ENCODE measurements around the gene MAVS.
"Not testable (repeated sequence)": the region's sequence is repeated elsewhere in the genome, so short reads cannot be mapped to it uniquely, and the experiment has no call there.

The MAVS gene

DNA sequence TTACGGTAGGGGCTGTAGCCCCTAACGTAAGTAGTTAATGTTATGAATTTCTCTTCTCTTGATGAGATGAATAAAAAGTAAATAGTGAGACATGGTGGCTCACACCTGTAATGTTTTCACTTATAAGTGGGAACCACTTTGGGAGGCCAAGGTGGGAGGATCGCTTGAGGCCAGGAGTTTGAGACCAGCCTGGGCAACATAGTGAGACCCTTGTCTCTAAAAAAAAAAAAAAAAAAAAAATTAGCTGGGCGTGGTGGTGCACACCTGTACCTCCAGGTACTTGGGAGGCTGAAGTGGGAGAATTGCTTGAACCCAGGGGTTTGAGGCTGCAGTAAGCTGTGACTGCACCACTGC is 32.3 kb downstream of the MAVS start:
- not testable (repeated sequence) for H3K4me3 ChIP-seq (ENCODE audit: low read depth, low read length)

DNA sequence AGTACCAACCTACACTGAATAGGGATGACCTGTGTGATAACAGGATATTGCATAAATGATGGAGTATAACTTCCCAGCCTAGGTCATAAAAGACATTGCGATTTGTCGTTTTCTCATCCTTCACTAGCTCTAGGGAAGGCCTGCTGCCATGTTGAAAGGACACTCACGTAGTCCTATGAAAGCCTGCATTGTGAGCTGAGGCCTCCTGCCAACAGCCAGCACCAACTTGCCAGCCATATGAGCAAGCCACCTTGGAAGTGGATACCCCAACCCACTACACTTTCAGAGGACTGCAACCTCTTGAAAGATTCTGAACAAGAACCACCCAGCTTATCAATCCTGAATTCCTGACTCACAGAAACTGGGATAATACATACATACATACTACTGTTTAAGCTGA is 39.1 kb downstream of the MAVS start:
- H3K4me3 ChIP-seq (ENCODE audit: low read depth, low read length), result no peak overlapping the region

DNA sequence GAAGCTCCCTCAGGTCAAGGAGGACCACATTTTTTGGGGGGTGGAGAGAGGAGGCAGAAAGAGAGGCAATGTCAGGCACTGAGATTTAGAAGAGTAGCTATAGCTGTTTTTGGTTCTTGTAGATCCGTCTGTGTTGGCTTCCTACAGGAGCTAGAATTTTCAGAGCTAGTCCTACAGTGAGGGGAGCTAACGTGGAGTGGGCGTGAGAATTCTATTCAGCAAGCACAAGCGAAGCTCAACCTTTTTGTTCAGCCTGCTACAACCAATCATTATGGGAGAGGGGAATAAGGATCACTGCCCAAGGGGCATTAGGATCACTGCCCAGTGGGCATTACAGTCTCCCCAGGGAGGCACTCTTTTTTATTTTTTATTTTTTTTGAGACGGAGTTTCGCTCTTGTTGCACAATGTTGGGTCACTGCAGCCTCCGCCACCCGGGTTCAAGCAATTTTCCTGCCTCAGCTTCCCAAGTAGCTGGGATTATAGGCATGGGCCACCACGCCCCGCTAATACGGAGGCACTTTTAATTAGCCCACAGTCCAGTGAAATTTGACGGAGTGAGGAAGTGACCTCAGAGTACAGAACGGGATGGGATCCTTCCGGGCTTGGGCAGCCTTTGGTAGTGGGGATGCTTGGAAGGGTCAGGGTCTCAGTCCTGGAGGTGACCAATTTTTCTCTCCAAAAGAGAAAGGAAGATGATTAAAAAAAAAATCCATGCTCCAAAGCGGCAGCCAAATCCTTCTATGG is 41.4 kb downstream of the MAVS start:
- peak overlapping the region; percentile 97 for H3K4me3 ChIP-seq (ENCODE audit: low read depth, low read length)

DNA sequence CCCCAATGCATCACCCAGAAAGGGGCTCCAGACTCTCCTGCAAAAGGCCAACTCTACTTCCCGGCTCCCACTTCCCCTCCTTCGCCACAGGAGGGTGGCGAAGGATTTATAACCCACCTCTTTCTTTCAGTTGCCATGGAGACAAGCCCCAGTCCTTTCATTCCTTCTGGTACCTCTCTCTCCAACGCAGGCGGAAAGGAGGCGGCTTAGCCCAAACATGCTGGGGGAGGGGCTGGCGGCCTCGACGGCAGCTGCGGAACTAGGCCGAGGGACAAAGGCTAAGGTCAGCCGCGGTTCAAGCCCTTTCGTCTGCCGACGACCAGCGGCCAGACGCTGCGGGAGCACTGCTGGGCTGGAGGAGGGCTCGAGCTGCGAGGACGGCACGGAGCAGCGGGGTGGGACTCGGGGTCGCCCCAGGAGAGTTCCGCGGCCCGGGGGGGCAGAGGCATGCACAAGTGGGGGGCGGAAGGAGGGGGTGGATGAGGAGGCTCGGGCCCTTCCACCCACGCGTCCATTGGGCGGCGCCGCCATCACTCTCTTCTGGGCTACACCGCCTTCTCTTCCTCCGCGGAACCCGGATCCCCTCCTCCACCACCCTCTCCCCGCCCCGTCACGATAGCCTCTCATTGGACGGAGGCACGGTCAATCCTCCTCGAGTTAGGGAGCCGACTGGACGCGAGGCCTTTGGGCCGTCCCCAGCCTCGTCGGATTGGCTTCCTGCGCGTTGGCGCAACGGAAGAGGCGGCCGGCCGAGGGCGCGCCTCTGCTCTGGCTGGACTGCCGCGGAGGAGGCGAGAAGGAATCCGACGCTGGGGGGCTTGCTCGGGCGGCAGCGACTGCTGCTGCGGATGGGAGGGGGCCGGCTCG is 42.2 kb downstream of the MAVS start, which contains the start of gene PANK2:
PANK2 (plus strand) TSS at position 766 of the 867 bp plus-strand sequence.
- peak within 1 kb of the TSS; percentile 97 for H3K4me3 ChIP-seq (ENCODE audit: low read depth, low read length)

DNA sequence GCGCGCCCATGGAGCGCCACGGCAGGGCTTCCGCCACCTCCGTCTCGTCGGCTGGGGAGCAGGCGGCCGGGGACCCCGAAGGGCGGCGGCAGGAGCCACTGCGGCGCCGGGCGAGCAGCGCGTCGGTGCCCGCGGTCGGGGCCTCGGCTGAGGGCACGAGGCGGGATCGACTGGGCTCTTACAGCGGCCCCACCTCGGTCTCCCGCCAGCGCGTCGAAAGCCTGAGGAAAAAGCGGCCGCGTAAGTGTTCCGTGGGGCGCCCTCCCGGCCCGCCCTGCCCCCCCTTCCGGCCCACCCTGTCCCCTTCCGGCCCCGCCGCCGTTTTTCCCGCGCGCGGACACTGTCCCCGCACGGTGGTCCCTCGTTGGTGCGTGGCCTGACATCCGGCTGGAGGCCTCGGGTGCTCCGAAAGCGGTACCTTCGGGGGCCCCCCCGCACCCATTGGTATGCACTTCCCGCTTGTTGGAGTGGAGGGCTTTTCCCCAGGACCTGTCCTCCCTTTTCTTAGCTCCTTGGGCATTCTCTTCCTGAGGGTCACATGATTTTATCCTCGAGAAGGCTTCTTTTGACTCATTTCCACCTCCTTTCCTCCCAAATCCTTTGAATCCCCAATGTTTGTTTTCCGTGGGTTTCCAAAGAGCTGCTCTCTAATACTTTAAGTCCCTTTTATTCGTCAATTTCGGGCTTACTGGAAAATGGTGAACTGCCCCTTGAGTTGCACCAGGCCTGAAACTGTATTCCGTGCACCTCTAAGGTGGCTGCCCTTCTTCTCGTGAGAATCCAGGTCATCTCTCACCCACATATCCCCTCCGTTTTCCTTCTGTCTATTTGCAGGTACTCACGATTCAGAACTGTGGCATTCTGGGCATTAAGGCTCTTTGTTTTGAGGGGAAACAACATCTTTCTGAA is 43.1 kb downstream of the MAVS start:
- peak overlapping the region; percentile 97 for H3K4me3 ChIP-seq (ENCODE audit: low read depth, low read length)

DNA sequence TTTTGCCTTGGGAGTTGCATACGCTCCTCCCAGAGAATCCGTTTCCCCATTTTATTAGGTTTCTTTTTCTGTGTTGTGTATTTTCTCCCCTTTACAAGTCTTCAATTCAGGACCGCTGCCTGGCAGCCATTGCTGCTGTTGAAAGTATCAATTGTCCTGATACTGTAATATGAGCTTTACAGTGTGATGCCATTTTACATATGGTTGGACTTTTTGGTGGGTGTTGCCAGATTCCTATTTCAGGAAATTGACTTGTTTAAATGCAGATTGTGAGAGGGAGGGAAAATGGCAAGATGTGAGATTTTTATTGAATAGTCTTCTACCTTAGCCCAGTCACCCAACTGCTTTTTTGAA is 43.7 kb downstream of the MAVS start:
- peak overlapping the region; percentile 97 for H3K4me3 ChIP-seq (ENCODE audit: low read depth, low read length)

DNA sequence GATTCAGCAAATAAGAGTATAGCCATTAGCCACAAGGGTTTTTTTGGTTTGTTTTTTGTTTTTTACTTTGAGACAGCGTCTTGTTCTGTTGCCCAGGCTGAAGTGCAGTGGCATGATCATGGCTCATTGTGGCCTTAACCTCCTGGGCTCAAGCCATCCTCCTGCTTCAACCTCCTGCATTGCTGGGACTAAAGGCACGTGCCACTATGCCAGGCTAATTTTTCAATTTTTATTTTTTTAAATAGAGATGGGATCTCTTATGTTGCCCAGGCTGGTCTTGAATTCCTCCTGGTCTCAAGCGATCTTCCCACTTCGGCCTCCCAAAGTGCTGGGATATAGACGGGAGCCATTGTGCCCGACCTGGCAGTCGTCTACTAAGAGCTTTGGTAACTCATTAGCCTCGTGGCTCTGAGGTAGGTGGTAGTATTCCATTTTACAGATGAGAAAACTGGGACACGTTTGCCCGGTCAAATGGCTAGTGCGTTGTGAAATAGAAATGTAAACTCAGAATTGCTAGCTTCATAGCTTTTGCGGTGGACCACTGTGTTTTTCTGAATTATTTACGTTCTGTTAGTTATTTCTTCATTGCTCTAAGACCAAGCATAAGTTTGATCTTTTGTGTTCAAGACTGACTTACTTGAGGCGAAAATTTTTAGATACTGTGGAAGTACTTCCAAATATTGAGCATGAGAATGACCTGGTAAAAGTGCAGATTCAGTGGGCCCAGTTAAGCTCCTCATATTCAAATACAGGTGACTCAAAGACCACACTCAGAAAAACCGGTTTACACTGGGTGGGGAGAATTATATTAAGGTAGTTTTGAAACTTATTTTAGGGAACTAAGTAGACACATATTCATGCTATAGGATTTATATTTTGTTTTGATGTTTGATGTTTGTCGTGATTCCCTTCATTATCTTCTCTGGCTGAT is 44.6 kb downstream of the MAVS start:
- H3K4me3 ChIP-seq (ENCODE audit: low read depth, low read length), result peak overlapping the region; percentile 97

DNA sequence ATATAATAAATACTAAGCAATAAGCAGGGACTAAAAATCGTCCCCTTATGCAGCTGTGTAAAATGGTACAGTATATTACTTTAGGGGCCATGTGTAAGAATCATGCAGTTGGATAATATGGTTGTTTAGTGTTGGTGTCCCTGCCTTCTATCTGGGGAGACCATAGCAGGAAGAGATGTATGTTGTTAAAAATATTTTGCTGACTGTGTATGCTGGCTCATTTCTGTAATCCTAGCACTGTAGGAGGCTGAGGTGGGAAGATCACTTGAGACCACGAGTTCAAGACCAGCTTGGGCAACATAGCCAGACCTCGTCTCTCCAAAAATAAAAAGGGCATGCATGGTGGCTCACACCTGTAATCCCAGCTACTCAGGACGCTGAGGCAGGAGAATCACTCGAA is 48.2 kb downstream of the MAVS start:
- no peak overlapping the region for H3K4me3 ChIP-seq (ENCODE audit: low read depth, low read length)

DNA sequence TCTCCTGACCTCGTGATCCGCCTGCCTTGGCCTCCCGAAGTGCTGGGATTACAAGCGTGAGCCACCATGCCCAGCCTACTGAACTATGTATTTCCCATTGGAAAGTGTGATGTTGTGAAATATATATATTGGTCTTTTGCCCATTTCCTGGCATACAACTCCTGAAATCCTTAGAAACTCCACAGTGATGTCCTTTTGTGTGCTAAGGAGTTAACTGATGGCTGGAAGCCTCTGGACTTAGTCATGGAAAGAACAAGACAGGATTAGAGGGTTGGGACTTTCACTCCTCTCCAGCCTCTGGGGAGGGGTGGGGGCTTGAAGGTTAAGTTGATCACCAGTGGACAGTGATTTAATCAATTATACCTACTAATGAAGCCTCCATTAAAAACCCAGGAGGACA is 49.7 kb downstream of the MAVS start:
- no peak overlapping the region for H3K4me3 ChIP-seq (ENCODE audit: low read depth, low read length)

DNA sequence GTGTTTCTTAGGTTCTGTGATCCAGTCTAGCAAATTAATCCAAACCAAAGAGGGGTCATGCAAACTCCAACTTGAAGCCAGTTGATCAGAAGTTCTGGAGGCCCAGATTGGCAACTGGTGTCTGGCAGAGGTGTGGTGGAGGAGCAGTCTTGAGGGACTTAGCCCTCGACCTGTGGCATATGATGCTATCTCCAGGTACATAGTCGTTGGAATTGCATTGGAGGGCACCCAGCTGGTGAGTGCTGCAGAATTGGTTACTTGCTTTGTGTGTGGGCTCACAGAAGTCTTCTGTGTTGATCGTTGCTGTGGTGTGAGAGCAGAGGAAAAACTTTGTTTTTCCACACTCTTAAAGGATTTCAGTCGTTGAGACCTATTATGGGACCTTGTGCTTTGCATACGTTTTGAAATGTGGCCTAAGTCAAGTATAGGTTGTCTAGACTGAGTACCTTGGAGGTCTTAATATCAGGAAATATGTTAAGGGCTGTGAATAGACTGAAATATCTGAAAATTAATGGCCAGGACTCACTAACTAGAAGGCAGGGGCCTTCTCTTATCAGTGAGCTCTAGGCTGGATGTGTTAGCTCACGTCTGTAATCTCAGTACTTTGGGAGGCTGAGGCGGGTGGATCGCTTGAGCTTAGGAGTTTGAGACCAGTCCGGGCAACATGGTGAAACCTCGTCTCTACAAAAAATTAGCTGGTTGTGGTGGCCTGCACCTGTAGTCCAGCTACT is 50.4 kb downstream of the MAVS start:
- H3K4me3 ChIP-seq (ENCODE audit: low read depth, low read length), result no peak overlapping the region

DNA sequence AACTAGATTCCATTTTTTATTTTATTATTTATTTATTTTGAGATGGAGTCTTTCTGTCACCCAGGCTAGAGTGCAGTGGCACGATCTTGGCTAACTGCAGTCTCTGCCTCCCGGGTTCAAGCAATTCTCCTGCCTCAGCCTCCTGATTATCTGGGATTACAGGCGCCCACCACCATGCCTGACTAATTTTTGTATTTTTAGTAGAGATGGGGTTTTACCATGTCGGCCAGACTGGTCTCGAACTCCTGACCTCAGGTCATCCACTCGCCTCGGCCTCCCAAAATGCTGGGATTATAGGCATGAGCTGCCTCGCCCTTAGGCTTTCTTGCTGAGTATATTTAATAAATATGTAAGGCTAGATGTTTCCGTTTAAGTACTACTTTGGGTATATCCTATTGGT is 51.5 kb downstream of the MAVS start:
- not testable (repeated sequence) for H3K4me3 ChIP-seq (ENCODE audit: low read depth, low read length)

DNA sequence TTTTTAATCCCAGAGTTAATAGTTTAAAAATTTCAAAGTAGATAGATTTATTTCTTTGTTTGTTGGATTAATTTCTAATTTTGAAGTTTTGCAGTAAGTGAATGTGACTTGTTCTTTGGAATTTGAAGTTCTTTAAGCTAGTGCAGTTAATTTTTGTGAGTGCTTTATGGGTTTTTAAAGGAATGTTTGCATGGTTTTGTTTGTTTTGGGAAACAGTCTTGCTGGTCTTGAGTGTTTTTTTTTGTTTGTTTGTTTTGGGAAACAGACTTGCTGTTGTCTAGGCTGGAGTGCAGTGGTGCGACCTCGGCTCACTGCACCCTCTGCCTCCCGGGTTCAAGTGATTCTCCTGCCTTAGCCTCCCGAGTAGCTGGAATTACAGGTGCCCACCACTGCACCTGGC is 52.0 kb downstream of the MAVS start:
- no peak overlapping the region for H3K4me3 ChIP-seq (ENCODE audit: low read depth, low read length)

DNA sequence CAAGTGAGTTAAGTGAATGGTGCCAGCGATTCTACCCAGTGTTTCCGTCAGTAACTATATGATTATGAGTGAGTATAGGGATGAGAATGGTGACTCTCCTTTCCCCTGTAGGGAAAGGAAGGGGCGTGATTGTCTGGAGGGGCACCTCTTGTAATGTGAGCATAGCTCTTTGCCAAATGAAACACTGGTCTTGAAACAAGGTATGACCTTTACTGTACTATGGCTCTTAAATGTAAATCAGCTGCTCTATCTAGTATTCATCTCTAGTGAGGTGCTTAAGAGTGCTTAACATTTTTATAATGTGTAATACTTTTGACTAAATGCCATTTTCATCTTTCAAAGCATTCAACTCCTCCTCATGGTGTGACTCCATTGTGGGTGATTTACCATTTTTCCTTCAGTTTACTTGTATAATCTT is 53.6 kb downstream of the MAVS start:
- H3K4me3 ChIP-seq (ENCODE audit: low read depth, low read length), result no peak overlapping the region

DNA sequence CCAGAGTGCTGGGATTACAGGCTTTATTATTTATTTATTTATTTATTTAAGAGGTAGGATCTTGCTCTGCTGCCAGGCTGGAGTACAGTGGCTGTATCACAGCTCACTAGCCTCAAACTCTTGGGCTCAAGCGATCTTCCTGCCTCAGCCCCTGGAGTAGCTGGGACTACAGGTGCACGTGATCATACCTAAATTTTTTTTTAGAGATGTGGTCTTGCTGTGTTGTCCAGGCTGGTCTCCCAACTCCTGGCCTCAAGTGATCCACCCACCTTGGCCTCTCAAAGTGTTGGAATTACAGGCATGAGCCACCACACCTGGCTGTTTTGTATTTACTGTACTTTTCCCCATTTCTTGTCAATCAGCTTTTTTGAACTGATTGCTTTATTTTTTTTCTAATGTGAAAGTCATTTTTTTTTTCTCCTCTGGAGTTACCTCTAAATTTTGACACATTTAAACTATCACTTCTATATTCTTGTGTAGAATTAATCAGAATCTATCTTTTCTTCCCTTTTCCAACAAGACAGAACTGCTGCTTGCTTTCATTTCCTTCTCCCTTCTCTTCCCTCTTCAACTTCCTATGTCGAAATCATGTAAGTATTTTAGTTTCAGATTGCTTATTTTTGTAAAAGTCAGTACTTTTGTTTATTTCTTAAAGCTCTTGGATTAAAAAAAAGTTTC is 54.5 kb downstream of the MAVS start:
- no peak overlapping the region for H3K4me3 ChIP-seq (ENCODE audit: low read depth, low read length)

DNA sequence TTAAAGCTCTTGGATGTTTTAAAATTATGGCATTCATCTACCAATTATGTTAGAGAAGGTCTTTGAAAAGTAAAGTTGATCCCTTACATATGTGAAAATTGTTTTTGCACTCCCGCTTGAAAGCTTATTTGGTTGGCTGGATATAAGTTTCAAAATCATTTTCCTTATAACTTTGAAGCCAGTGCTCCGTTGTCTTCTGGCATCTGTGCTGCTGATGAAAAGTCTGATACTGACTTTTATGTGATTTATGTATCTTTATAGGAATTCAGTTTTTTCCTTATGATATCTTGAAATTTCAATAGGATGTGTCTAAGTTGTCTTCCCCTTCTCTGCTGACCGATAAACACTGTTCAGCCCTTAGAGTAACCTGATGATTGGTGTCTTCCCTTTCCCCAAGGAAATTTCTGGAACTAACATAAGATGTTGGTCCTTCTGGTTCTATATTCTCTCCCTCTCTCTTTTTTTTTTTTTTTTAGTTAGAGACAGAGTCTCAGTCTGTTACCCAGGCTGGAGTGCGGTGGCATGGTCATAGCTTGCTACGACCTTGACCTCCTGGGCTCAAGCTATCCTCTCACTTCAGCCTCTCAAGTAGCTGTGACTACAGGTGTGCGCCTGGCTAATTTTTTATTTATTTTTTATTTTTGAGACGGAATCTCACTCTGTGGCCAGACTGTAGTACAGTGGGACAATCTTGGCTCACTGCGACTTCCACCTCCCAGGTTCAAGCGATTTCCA is 55.2 kb downstream of the MAVS start:
- H3K4me3 ChIP-seq (ENCODE audit: low read depth, low read length), result no peak overlapping the region

DNA sequence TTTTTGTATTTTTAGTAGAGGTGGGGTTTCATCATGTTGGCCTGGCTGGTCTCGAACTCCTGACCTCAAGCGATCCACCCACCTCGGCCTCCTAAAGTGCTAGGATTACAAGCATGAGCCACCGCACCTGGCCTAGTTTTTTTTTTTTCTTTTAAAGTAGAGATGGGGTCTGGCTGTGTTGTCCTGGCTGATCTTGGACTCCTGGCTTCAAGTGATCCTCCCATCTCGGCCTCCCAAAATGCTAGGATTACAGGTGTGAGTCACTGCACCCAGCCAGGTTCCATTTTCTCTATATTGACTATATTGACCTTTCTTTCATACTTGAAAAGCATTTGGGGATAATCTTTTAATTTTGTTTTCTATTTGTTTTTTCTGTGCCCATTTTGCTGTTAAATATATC is 55.8 kb downstream of the MAVS start:
- no peak overlapping the region for H3K4me3 ChIP-seq (ENCODE audit: low read depth, low read length)

DNA sequence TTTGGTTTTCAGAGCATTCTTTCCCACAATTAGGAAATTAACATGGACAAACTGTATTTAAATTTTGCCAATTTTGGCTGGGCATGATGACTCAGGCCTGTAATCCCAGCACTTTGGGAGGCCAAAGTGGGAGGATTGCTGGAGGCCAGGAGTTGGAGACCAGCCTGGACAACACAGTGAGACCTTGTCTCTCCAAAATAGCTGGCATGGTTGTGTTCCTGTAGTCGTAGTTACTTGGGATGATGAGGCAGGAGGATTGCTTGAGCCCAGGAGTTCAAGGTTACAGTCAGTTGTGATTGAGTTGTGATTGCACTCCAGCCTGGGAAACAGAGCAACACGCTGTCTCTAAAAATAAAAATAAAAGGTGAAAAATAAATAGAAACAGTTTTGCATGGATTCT is 57.6 kb downstream of the MAVS start:
- no peak overlapping the region for H3K4me3 ChIP-seq (ENCODE audit: low read depth, low read length)

DNA sequence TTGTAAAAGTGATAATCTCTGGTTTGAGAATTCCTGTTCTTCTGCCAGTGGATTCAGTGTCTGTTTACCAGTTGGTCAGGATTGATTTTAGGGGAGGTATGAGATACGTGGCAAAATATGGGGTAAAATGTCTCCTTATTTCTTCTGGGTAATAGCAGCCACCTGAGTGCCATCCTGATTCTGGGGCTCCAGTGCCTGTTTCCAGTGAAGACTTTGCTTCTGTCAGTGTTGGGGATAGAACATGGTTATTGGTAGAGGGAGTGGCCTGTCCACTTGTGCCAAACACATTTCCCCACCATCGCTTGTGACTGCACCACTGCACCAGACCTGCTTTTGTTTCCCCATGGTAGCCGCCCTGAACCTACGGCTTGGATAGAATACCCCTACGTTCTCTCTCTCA is 58.2 kb downstream of the MAVS start:
- H3K4me3 ChIP-seq (ENCODE audit: low read depth, low read length), result no peak overlapping the region

All from iPS-11a (cell line).